GM19025 (cell line): ENCODE measurements around the gene ADRB2.

Experiments
- ATAC-seq: cut with Tn5 transposase; IDR thresholded peaks from one replicate; pipeline ENCODE4 v1.9.1; 2021; ENCODE audit warnings: mild to moderate bottlenecking, low read depth, moderate library complexity; ENCODE audit not compliant: unreplicated experiment

The ADRB2 gene

DNA sequence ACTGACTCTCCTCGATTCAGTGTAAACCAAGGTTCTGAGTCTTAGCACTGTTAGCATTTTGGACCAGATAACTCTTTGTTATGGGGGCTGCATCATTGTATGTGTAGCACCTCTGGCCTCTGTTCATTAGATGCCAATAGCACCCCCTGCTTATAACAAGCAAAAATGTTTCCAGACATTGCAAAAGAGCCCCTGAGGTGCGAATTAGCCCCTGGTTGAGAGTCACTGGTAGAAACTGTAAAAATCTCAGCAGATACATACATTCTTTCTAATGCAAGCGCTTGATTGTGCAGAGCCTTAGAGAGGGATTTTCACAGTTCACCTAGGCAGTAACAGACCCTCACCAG lies 2.8 kb downstream of the ADRB2 start:
- ATAC-seq = no peak

DNA sequence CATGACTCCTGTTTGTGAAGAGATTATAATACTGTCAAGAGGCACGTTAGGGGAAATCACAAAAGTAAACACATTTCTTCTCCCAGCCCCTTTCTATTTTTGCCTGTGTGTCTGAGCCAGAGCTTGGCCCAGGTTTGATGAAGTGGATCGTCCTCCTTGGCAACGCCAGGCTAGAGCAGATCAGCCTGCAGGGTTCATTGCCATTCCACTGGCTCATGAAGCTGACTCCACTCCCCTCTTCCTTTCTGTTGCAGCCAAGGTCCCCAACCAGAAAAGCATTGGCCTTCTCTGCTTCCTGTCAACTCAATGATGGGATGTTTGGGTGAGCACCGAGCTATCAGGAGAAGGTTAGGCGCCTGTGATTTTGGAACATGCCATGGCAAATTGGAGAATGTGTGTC lies 3.3 kb downstream of the ADRB2 start:
- no peak for ATAC-seq

DNA sequence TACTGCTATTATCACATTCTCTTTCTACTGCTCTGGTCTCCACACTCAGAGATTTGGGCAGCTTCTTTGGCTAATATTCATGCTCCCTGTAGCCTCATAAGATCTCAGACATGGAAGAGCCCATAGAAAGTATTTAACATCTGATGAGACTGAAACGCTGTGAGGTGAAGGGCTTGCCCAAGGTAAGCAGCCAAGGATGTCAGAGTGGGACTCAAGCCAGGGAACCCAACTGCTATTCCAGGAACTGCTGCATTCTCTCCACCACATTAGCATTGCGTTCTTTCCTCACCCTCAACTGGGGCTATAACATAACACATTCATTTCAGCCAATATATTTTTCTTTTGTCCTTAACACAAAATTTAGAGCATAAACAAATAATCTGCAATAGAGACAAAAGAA lies 3.8 kb downstream of the ADRB2 start:
- ATAC-seq = no peak

DNA sequence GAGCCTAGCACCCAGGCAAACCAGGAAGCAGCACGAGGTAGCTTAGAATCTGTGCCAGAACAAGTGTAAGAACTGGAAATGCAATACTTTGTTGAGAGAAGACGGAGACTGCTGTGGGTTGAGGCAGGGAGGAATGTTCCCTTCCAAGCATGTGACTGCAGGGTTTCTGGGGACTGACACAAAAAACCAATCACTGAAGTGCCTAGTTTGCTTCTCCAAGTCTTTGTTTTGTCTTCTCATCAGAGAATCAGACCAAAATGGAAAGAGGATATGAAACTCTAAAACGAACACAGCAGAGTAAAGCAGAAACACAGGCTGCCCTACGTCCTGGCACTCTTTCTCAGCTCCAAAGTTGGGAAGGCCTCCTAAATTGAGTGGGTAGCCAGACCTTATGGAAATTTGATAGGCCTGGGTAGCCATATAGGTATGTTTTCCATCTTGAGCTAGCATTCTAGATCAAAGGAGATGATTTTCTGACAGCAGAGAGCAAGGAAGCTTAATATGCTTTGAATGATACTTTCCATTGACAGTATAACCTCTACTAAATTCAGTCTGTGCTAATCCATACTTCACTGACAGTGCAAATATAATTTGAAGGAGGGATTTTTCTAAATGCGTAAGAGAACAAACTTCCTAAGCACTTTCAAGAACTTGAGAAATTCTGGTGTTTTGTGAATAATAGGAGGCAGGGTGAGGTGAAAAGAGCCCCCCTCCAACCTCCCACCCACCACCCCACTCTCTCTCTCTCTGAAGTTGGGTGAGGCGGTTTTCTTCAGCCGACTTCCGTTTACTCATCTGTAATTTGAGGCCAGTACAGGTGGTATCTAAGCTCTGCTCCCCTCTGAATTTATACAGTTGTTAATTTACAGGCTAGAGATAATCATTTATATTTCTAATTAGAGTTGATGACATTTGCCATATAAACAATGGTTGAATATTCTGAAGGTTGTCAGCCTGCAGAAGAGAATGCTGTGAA lies 5.5 kb downstream of the ADRB2 start:
- peak; percentile 90 for ATAC-seq

DNA sequence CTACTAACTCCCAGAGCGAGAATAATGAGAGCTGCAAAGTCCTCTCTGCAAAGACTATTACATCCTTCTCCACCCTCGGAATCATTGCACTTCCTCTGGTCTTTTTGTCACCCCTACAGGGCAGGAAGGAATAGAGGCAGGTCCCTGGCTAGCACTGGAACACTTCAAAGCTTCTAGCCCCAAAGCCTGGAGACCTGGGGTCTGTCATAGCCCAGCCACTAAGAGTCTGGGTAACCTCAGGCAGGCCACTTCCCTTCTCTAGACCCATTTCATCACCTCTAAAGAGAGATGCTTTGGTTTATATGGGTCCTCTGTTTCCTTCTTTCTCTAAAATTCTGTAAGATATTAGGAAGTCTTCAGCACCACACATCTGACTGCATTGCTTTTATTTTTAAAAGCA lies 6.7 kb downstream of the ADRB2 start:
- ATAC-seq = no peak

DNA sequence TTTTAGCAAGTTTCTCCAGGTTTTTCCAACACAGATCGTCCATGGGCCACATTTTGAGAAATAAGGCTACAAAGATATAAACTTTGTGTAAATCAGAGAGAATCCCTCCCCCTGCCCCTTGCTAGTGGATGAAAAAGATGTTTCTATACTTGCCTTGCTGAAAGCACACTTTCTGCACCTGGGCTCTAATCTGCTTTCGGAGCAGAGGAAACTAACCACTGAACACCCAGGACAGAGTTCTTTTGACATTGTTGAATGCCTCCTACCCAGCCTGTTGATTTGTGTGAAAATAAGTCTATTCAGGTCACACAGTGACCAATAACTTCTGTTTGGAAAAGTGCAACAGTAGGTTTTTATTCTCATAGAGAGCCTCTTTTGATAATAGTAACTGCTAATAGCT lies 7.5 kb downstream of the ADRB2 start:
- no peak for ATAC-seq

DNA sequence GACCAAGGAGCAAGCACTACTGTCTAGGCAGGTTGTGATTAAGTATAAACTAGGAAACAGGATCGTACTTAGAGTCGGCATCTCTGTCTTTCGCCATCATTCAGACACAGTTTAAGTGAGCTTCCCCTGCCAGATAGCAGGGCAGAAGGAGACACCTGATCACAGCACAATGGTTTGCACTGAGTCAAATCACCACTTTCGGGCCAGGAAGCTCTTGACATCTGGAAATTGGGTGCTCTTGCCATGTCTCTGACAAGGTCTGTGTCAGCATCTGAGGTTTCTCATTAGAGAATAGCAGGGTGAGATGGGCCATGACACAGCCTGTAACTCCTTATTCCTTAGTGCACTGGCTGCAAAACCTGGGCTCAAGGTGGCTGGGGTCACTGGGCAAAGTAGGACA lies 8.3 kb downstream of the ADRB2 start:
- no peak for ATAC-seq

DNA sequence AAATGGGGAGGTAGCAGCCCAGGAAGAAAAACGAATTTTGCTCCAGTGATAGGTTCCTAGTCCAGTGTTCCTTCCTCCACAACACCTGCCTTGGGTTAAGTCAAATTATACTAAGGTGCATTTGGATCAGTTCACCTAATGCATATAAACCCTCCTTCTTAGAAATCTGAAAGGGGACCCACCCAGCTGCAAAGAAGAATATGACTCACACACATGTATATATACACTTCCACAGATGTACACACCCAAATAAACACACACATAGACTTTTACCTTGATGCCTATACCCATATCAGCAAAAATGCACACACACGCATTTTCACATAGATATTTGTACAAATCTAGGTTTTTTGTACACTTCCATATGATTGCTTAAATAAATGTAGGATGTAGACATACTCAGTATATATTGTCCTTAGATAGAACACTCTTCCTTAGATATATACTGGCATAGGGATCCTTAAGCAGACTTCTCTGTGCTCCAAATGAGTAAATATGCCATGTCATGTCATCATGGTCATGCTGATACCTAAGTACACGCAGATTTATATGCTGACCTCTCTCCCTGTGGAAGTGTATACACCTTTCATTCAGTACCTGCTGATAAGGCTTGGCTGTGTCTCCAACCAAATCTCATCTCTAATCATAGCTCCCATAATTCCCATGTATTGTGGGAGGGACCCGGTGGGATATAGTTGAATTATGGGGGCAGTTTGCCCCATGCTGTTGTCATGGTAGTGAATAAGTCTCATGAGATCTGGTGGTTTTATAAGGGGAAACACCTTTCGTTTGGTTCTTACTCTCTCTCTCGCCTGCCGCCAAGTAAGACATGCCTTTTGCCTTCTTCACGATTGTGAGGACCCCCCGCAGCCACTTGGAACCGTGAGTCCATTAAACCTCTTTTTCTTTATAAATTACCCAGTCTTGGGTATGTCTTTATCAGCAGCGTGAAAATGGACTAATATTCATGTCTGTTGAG lies 10.2 kb downstream of the ADRB2 start:
- ATAC-seq = no peak

DNA sequence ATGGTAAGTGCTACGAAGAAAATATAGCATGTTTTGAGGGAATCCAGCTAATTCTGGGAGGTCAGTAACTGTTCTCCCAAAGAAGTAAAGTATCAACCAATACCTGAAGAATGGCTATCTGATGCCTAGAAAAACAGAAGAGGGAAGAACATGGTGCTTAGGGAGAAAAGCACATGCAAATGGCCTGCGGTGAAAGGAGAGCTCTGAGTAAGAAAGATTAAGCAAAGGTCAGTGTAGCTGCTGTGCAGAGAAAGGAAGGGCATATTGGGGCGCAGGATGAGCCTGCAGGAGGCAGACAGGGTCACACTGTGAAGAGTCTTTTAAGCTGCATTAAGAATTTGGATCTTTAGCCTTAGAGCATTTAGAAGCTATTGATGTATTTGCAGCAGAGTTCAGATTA lies 11.0 kb downstream of the ADRB2 start:
- ATAC-seq = no peak

DNA sequence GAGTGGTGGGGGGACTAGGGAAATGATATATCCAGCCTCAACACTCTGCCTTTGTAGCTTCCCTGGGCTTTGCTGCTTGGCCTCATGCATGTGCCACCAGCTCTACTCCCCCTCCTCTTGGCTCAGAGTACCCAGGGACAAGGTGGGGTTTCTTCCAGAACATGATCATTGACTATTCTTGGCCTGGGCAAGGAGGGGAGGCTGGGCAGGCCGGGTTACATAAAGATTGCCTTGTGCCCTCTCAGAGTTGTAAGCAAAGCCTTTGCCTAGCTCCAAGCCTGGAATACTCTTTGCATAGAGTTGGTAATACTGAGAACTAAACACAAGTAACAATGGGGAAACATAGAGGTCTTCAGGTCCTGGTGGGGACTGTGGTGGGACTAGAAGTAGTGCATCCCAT lies 11.9 kb downstream of the ADRB2 start:
- no peak for ATAC-seq

DNA sequence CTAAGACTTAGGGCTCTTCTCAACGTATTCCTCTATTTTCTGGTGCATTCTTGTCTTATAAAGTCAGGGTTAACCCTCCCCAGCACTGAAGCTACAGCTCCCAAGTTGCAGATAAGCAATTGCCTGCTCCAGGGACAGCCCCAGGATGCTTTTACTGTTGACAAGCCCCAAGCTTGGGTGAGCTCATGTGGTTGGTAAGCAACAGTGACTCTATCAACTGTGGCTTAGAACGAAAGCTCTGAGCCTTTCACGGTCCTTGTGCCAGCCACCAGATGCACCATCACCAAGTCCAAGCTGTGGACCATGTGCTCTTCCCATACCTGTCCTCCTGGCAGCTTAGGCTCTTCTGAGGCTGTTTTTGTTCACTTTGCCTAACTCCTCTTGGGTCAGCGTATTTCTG lies 13.5 kb downstream of the ADRB2 start:
- ATAC-seq = no peak

DNA sequence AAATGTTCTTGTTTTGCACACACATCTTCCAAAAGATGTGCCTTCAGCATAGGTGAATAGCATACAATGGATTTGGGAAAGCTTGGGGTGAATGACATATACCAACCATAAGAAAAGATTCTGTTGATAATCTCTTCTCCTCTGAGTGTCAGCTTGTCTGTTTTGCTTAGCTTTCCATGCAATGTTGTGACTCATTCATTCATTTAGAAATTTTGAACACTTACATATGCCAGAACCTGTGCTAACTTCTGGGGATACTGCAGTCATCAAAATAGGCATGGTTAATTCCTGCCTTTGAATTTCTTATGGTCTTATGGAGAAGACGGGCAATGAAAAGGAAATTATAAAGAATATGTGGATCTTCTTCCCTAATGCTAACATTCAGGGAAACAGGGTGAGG lies 14.1 kb downstream of the ADRB2 start:
- ATAC-seq = no peak

DNA sequence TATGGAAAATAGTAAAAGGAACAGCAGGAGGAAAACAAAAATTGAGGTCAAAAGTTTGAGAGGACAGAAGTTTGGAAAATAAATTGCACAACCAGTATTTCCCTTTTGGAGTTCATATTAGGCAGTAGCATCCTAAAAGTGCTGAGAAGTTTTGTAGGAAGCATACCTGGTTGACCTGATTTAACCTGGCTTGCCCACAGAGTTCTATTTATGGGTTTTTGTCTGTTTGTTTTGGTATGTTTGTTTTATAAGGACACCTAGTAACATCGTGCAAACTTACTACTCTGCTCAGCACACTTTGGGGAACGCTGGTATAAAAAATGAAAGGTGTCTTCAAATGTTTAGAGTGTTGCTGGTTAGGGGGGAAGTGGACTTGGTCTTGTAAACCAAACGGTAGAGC lies 15.1 kb downstream of the ADRB2 start:
- no peak for ATAC-seq

DNA sequence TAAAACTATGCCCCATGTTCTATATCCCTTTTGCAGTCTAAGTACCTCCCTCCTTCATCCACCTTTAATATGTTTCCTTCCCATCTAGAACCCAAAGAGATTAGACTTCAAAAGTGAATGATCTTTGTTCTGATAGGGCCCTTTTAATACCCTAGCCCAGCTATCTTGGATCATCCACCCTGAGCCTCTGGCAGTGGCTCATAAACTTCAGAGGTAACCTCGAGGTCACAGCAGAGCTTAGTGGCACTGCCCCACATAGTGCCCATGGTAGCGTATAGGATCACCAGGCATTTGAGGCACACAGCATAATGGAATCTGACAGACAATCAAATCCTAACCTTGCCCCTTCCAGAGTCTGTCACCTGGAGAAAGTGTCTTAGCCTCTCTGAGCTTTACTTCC lies 15.8 kb downstream of the ADRB2 start:
- no peak for ATAC-seq

DNA sequence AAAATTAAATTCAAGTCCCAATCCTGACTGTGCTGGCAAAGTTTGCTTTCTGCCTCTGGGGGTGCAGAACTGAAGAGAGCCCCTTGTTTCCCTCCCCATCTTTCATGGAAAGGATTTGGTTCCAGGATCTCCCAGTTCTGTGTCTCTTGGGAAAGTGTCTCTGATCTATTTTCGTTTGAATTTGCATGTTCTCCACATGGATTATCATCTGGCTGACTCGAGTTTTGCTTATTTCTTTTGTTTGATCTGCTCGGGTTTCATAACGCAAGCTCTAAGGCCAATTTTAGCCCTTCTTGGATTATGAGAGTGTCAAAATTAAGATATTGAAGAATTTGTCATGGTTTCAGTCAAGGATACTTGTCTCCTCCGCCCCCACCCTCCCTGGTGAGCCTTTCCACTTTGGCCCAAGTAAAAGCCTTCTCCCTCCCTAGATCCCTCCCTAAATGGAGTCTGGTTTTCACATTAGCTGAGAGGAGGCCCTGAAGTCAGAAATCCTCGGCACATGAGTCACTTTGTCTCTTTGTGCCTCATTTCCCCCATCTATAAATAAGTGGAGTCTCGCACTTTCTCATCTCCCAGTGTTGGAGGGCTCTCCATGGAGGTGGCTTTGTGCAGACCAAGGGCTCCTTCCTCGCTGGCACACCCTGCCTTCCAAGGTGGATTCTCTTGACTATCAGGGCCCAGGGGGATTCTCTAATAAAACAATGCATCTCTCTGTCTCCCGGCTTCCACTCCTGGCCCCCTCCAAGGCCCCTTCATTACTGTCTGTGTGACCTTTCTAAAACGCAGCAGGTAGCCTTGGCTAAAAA lies 17.3 kb downstream of the ADRB2 start:
- ATAC-seq = no peak

DNA sequence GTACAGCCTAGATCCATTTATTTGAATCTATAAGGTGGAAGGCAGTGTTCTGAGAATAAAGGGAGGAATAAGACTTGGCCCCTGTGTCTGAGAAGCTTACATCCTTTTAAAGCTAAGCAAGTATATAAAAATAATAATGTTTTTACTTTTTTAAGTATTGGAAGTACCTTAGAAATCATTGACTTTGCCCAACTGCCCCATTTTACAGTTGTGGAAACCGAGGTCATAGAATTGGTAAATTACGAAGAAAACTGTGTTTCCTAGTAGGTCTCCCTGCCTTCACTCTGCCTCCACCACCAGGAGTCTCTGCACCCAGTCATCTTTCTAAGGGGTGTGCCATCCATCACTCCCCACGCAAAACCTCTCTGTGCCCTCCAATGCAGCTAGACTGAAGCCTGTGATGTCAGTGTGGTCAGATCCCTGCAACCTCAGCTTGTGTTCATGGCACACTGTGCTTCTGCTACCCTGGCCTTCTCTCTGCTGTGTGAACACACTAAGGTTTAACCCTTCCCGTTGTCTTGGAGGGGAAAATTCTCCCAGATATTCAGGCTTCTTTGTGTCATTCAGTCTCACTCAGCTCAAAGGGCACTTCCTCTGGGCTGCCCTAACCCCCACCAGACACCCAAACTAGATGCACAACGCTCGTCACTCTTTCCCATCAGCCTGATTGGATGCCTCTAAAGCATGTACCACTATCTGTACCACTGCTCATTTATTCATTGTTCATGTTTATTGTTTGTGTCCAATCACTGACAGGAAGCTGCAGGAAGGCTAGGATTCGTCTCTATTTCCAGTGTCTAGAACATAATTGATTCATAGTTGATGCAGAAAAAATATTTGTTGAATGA lies 18.2 kb downstream of the ADRB2 start:
- no peak for ATAC-seq

DNA sequence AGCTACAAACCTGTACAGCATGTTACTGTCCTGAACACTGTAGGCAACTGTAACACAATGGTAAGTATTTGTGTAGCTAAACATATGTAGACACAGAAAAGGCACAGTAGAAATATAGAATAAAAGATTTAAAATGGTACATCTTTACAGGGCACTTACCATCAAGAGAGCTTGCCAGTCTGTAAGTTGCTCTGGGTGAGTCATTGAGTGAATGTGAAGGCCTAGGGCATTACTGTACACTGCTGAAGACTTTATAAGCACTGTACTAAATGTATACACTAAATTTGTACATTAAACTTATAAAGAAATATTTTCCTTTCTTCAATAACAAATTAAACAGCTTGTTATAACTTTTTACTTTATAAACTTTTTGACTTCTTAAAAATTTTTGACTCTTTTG lies 20.5 kb downstream of the ADRB2 start:
- no peak for ATAC-seq

DNA sequence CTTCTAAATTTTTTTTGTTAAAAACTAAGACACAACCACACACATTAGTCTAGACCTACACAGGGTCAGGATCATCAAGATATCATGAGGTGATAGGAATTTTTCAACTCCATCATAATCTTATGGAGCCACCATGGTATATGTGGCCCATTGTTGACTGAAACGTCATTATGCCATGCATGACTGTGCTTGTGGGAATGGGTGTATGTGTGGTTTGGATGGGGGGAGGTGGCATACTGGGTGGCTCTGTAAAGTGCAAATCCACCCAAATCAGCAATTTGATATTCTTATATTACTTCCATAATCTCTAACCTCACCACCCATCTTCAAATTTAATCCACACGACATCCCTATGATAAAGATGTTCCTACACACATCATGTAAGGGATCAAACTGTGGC lies 21.0 kb downstream of the ADRB2 start:
- ATAC-seq = no peak

DNA sequence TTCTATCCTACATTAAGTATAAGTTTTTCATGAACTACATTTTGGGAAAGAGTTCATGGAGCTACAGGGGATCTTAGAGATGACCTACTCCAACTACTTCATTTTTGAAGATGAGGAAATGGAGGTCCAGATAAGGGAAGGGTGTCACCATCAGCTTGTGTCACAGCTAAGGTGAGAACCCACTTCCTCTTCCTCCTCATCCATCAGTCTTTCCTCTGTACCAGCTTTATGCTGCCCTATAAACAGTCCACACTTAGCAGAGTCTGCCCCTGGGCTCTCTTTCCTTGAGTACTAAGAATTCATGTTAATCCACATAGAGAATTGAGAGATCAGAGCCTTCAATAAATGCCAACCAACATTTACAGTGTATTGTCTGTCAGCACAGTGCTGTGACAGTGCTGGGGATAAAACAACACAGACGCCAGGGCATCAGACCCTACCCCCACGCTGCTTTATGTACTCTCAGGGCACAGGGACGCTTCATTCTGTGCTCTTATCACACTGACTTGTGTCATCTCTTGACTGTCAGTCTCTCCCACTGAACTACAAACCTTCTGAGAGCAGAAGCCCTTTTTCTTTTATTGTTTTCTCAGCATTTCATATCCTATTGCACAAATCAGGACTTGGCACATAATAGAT lies 22.1 kb downstream of the ADRB2 start:
- ATAC-seq = no peak
